ENCODE results near the gene PLAAT2. TPM values are rescaled to one million over a fixed set of nuclear protein-coding genes. Genes with fewer than 3 reads are reported as not detected.
"Not testable (repeated sequence)": the region's sequence is repeated elsewhere in the genome, so short reads cannot be mapped to it uniquely, and the experiment has no call there.

Gene PLAAT2
- total RNA-seq, 1 experiment from 2014 or later = 0.58 TPM

GRCh38 chr11:63547061-63547460 lies 16.1 kb downstream of the PLAAT2 start:
- intact Hi-C loops (cut with micrococcal nuclease) = no loop called here
- Mint-ChIP-seq H3K4me3 (ENCODE audit: unreplicated experiment) (no peak overlapping the region), H3K27me3 (ENCODE audit: insufficient read depth, unreplicated experiment) (no peaks in the 10 kb centered on the region), H3K36me3 (ENCODE audit: insufficient read depth, unreplicated experiment) (no peaks in the 10 kb centered on the region), H3K27ac (ENCODE audit: low read depth, unreplicated experiment) (no peak overlapping the region), H3K4me1 (ENCODE audit: insufficient read depth, unreplicated experiment) (no peaks in the 10 kb centered on the region), H3K9me3 (ENCODE audit: unreplicated experiment) (no peaks in the 10 kb centered on the region)
- CTCF ChIA-PET = interaction anchor here (0.6 to 0.8 kb wide), 2 partner anchors 10 to 105 kb away, joined by 4 to 9 read pairs; partner anchors contain the start of gene PLAAT4
- no peak for DNase-seq (ENCODE audit: unreplicated experiment)
- BruUV-seq (replicated peaks) = no TSS peak
- no peak for TF ChIP-seq CTCF (IDR thresholded peaks at IDR 0.05; ENCODE audit: unreplicated experiment)
- POLR2A ChIA-PET = interaction anchor here (0.5 to 0.8 kb wide), 2 partner anchors 12 to 595 kb away, joined by 4 to 5 read pairs; no protein-coding TSS in a partner anchor

- DNase-seq (ENCODE audit: unreplicated experiment) = no peak
- Mint-ChIP-seq H3K4me1 (ENCODE audit: insufficient read depth, unreplicated experiment) (no peaks in the 10 kb centered on the region), H3K9me3 (ENCODE audit: unreplicated experiment) (no peaks in the 10 kb centered on the region), H3K27ac (ENCODE audit: low read depth, unreplicated experiment) (no peak overlapping the region), H3K36me3 (ENCODE audit: insufficient read depth, unreplicated experiment) (no peaks in the 10 kb centered on the region), H3K4me3 (ENCODE audit: unreplicated experiment) (no peak overlapping the region), H3K27me3 (ENCODE audit: insufficient read depth, unreplicated experiment) (no peaks in the 10 kb centered on the region)
- intact Hi-C loops (cut with micrococcal nuclease) = no loop called here
- CTCF ChIA-PET = no interaction called here
- no peak for TF ChIP-seq CTCF (IDR thresholded peaks at IDR 0.05; ENCODE audit: unreplicated experiment)
- POLR2A ChIA-PET = no interaction called here
- BruUV-seq (replicated peaks) = no TSS peak
Measured at GRCh38 chr11:63543711-63544110, 19.5 kb downstream of the PLAAT2 start.

GRCh38 chr11:63542506-63542905 lies 20.7 kb downstream of the PLAAT2 start:
- DNase-seq (ENCODE audit: unreplicated experiment); H3K4me3 Mint-ChIP-seq (ENCODE audit: unreplicated experiment); H3K36me3 Mint-ChIP-seq (ENCODE audit: insufficient read depth, unreplicated experiment); CTCF ChIA-PET; POLR2A ChIA-PET; H3K27ac Mint-ChIP-seq (ENCODE audit: low read depth, unreplicated experiment); H3K9me3 Mint-ChIP-seq (ENCODE audit: unreplicated experiment); H3K27me3 Mint-ChIP-seq (ENCODE audit: insufficient read depth, unreplicated experiment); BruUV-seq (replicated peaks); intact Hi-C loops (cut with micrococcal nuclease); H3K4me1 Mint-ChIP-seq (ENCODE audit: insufficient read depth, unreplicated experiment): not testable (repeated sequence)

- intact Hi-C loops (cut with micrococcal nuclease) = no loop called here
- peak overlapping the region; percentile 39 for H3K4me3 Mint-ChIP-seq (ENCODE audit: unreplicated experiment)
- no peak for DNase-seq (ENCODE audit: unreplicated experiment)
- H3K4me1 Mint-ChIP-seq (ENCODE audit: insufficient read depth, unreplicated experiment) = no peaks in the 10 kb centered on the region
- H3K27me3 Mint-ChIP-seq (ENCODE audit: insufficient read depth, unreplicated experiment) = no peaks in the 10 kb centered on the region
- no TSS peak for BruUV-seq (replicated peaks)
- ChIA-PET CTCF (interaction anchor here (0.6 to 1.9 kb wide), 7 partner anchors 8 to 648 kb away, joined by 3 to 11 read pairs (median 3); no protein-coding TSS in a partner anchor), POLR2A (interaction anchor here (0.8 to 2.4 kb wide), 3 partner anchors 27 to 49 kb away, joined by 3 to 7 read pairs (median 4); no protein-coding TSS in a partner anchor)
- no peak for TF ChIP-seq CTCF (IDR thresholded peaks at IDR 0.05; ENCODE audit: unreplicated experiment)
- peak overlapping the region; percentile 84 for H3K27ac Mint-ChIP-seq (ENCODE audit: low read depth, unreplicated experiment)
- no peaks in the 10 kb centered on the region for H3K36me3 Mint-ChIP-seq (ENCODE audit: insufficient read depth, unreplicated experiment)
- no peaks in the 10 kb centered on the region for H3K9me3 Mint-ChIP-seq (ENCODE audit: unreplicated experiment)
Measured at GRCh38 chr11:63537293-63538101, 25.7 kb downstream of the PLAAT2 start.

All from MCF 10A (cell line).